Gastrocnemius medialis (tissue), 4 donors: Measurements from ENCODE around the gene TSHZ1.

Experiments used
- CTCF ChIP-seq, 5 experiments: fragments of 450-650 bp in 3 of 5; fragments of 200-600 bp in 2 of 5; sonication (generic) in 2 of 5; IDR thresholded peaks in 4 of 5; conservative IDR thresholded peaks in 1 of 5; 1 replicate in 4 of 5; 2 replicates in 1 of 5; pipeline ENCODE4 v1.5.1; 2016 to 2019; ENCODE audit warnings: antibody characterized with exemption in 5 of 5, mild to moderate bottlenecking in 3 of 5, moderate library complexity in 3 of 5
- POLR2A ChIP-seq, 2 donors: fragments of 450-650 bp; IDR thresholded peaks; one replicate each; pipeline ENCODE4 v1.6.1; 2017; ENCODE audit warnings: antibody characterized with exemption in 2 of 2, mild to moderate bottlenecking in 2 of 2, moderate library complexity in 2 of 2

- TF ChIP-seq CTCF (IDR thresholded peaks at IDR 0.05 in 4 of 5, conservative IDR thresholded peaks at IDR 0.05 in 1 of 5) (no peak), POLR2A (IDR thresholded peaks at IDR 0.05) (no peak)
Measured at GRCh38 chr18:75293591-75293990, 83.0 kb downstream of the TSHZ1 start.
